ENCODE measurements around the gene PDE10A. TPM values are rescaled to one million over a fixed set of nuclear protein-coding genes. Genes with fewer than 3 reads are reported as not detected.

The PDE10A gene
- total RNA-seq, 1 donor from 2014 or later, result 6.9 TPM

DNA sequence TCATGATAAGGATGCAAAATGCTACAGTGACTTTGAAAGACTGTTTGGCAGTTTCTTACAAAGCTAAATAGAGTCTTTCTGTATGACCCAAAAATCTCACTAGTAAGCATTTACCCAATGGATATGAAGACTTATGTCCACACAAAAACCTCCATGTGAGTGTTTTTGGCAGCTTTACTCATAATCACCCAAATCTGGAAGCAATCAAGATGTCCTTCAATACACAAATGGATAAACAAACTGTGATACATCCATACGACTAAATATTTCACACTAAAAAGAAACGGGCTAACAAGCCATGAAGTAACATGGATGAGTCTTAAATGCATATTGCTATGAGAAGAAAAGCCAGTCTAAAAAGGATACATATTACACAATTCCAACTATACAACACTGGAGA, 117.2 kb downstream of the PDE10A start:
- H3K4me3 ChIP-seq (ENCODE audit: low read depth, low read length), result no peak overlapping the region
- TF ChIP-seq, protein P1, sequence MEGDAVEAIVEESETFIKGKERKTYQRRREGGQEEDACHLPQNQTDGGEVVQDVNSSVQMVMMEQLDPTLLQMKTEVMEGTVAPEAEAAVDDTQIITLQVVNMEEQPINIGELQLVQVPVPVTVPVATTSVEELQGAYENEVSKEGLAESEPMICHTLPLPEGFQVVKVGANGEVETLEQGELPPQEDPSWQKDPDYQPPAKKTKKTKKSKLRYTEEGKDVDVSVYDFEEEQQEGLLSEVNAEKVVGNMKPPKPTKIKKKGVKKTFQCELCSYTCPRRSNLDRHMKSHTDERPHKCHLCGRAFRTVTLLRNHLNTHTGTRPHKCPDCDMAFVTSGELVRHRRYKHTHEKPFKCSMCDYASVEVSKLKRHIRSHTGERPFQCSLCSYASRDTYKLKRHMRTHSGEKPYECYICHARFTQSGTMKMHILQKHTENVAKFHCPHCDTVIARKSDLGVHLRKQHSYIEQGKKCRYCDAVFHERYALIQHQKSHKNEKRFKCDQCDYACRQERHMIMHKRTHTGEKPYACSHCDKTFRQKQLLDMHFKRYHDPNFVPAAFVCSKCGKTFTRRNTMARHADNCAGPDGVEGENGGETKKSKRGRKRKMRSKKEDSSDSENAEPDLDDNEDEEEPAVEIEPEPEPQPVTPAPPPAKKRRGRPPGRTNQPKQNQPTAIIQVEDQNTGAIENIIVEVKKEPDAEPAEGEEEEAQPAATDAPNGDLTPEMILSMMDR (conservative IDR thresholded peaks at IDR 0.05; ENCODE audit: low read depth, low read length), result no peak
- DNase-seq (ENCODE audit: low read depth), result no peak

DNA sequence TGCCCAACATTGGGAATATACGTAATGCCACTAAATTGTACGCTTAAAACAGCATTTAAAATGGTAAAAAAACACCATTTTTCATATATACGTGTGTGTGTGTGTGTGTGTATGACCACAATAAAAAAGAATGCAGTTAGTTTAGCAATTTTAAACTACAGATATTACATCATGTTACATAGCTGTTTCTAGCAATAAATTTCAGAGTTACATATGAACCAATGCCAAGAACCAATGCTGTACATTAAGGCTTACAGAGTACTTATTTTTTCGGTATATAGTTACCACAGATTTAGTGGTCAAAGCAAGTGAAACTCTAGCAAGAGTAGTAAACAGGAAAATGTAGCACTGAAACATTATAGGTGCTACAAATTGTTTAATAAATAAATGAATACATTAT, 119.3 kb downstream of the PDE10A start:
- DNase-seq (ENCODE audit: low read depth), result no peak
- TF ChIP-seq, protein P1 (conservative IDR thresholded peaks at IDR 0.05; ENCODE audit: low read depth, low read length), result no peak
- no peak overlapping the region for H3K4me3 ChIP-seq (ENCODE audit: low read depth, low read length)

DNA sequence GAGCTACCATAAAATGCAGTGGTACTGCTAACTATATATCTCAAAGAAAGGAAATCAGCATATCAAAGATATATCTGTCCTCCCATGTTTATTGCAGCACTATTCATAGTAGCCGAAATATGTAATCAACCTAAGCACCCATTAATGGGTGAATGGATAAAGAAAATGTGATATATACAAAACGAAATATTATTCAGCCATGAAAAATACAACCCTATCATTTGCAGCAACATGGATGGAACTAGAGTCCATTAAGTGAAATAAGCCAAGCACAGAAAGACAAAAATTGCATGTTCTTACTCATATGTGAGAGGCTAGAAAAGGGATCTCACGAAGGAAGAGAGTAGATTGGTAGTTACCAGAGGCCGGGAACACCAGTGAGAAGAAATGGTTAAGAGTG, 126.1 kb downstream of the PDE10A start:
- no peak for DNase-seq (ENCODE audit: low read depth)
- H3K4me3 ChIP-seq (ENCODE audit: low read depth, low read length), result no peak overlapping the region
- TF ChIP-seq, protein P1 (conservative IDR thresholded peaks at IDR 0.05; ENCODE audit: low read depth, low read length), result no peak

DNA sequence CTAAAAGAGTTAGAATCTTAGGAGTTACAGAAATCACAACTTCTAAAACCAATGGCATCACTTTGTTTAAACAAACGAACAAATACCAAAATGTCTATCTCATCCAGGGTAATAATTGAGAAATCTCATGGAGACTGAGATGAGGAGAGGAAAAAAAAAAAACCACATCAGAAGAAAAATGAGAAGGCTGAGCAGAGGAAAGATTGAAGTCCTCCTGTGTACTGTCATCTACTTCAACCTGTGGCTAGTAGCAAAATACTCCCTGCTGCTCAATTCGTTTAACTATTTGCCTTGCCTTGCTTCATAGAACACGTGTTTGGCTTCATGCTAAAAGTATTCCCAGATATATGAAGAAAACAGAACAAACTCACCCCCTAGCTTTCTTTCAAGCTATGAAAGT, 143.7 kb downstream of the PDE10A start:
- TF ChIP-seq, protein P1 (conservative IDR thresholded peaks at IDR 0.05; ENCODE audit: low read depth, low read length), result no peak

DNA sequence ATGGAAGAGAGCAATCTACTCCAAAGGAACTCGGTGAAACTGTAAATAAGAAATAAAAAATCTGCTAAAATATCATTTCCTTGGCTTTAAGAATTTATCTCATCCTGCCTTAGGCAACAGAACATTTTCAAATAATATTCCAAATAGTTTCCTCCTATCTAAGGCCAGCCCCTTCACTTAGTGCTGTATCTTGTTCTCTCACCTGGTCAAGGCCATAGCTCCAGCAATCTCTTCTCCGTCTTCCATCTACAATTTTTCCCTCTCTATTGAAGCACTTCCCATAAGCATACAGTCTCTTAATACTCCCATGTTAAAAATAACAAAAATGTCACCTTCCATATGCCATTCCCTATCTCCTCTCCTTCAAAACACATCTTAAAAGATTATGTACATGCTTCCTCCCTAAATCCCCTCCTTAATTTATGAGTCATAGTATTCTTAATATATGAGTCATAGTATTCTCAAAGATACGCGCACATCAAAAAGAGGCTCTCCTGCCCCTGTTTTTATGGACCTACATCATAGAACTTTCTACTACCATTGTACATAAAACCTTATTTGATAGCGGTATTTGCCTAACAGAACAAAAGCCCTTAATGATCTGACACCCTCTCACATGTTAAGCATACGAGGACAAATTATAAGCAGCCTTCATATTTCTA, 146.9 kb downstream of the PDE10A start:
- TF ChIP-seq, protein P1 (conservative IDR thresholded peaks at IDR 0.05; ENCODE audit: low read depth, low read length), result no peak
- no peak for DNase-seq (ENCODE audit: low read depth)
- H3K4me3 ChIP-seq (ENCODE audit: low read depth, low read length), result no peak overlapping the region

More for the DNA sequence above, 143.7 kb downstream of the PDE10A start:
- no peak overlapping the region for H3K4me3 ChIP-seq (ENCODE audit: low read depth, low read length)
- no peak for DNase-seq (ENCODE audit: low read depth)

DNA sequence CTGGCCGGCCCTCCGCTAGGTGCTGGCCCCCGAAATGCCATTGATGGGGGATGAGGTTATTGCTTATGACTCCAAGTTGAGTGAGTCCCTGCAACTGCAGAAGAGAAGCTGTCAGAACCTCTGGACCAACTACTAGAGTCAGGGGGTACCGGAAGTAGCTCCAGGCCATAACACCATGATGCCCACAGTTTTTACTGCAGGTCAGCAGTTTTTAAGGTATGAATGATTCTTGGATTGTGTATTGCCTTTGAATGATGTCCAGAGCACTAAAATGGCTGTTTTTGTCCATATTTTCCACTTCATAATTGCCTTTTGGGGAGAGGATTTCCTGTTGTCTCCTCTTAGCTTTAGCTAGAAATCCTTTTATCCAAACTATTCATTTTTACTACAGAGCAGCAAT, 148.4 kb downstream of the PDE10A start:
- TF ChIP-seq, protein P1 (conservative IDR thresholded peaks at IDR 0.05; ENCODE audit: low read depth, low read length), result no peak
- DNase-seq (ENCODE audit: low read depth), result no peak
- H3K4me3 ChIP-seq (ENCODE audit: low read depth, low read length), result no peak overlapping the region

DNA sequence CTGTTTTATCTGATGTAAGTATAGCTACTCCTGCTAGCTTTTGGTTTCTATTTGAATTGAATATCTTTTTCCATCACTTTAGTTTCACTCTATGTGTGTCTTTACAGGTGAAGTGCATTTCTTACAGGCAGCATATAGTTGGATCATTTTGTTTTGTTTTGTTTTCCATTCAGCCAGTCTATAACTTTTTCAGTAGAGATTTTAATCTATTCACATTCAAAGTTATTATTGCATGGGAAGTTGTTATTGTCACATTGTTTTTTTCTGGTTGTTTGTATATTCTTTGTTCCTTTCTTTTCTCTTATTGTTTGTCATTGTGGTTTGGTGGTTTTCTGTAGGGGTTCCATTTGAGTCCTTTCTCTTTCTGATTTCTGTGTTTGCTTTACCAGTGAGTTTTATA, 151.2 kb downstream of the PDE10A start:
- DNase-seq (ENCODE audit: low read depth), result no peak
- TF ChIP-seq, protein P1 (conservative IDR thresholded peaks at IDR 0.05; ENCODE audit: low read depth, low read length), result no peak
- no peak overlapping the region for H3K4me3 ChIP-seq (ENCODE audit: low read depth, low read length)

Data from epithelial cell of proximal tubule (primary cell).